IMR-90 (cell line): Measurements from ENCODE around the gene IQGAP2.

Experiments used
- CHD1 ChIP-seq: IDR thresholded peaks from 2 replicates; pipeline ENCODE4 v1.6.1; 2012; ENCODE audit warnings: low read depth, low read length, improper control_type of control experiment
- POLR2A ChIP-seq: IDR thresholded peaks from 2 replicates; pipeline ENCODE4 v1.6.1; 2012; ENCODE audit warnings: mild to moderate bottlenecking, low read depth, low read length
- RAD21 ChIP-seq: IDR thresholded peaks from 2 replicates; pipeline ENCODE4 v1.6.1; 2012; ENCODE audit warnings: low read length, improper control_type of control experiment
- RCOR1 ChIP-seq: IDR thresholded peaks from 2 replicates; pipeline ENCODE4 v1.6.1; 2012; ENCODE audit warnings: mild to moderate bottlenecking, low read length, improper control_type of control experiment; ENCODE audit not compliant: insufficient replicate concordance
- RFX5 ChIP-seq: IDR thresholded peaks from 2 replicates; pipeline ENCODE4 v1.8.0; 2012; ENCODE audit warnings: low read depth, mild to moderate bottlenecking, low read length, moderate library complexity
- SMC3 ChIP-seq: fragments of 150-350 bp; IDR thresholded peaks from 2 replicates; pipeline ENCODE4 v1.6.1; 2016; ENCODE audit warnings: low read depth, mild to moderate bottlenecking, antibody characterized with exemption, low read length, moderate library complexity
- USF2 ChIP-seq: fragments of 150-350 bp; IDR thresholded peaks from 2 replicates; pipeline ENCODE4 v1.6.1; 2017; ENCODE audit warnings: mild to moderate bottlenecking, antibody characterized with exemption, low read length, low read depth
- TF ChIP-seq, protein P1 (sequence below): conservative IDR thresholded peaks from 2 replicates; pipeline ENCODE4 v1.5.1; 2012; ENCODE audit warnings: mild to moderate bottlenecking, low read depth, low read length, improper control_type of control experiment

DNA sequence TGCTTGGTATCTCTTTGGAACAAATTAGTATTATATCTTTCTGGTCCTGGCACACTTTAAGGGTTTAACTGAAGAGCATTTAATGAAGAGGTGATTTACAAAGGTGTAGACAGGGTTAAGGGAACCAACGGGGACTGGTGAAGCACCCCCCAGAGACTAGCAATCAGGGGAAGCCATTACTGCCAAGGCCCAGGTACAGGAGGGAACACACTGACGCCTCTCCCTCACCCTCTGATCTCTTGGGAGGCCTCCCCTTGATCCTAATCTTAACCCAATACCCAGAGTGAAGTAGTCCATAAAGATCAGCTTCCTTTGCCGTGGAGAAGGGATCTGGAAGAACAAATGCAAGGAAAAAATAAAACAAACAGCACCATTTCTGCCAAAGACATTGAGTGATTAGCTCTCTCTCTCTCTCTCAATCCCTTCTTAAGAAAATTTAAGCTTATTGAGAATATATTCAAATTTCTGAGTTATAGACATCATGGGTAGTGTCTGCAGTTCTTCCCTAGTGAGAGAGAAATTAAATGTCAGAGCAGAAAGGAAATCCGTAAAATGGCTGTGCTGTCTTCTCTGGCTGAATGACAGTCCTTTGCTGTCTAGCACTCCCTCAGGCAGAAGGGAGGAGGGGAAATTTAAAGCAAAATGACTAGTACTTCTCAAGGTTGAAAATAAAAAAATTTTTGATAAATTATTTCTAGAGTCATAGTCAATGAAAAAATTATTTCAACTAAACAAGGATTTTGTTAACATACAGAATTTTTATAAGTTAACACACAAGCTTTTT, 332.9 kb downstream of the IQGAP2 start:
- TF ChIP-seq, protein P1, sequence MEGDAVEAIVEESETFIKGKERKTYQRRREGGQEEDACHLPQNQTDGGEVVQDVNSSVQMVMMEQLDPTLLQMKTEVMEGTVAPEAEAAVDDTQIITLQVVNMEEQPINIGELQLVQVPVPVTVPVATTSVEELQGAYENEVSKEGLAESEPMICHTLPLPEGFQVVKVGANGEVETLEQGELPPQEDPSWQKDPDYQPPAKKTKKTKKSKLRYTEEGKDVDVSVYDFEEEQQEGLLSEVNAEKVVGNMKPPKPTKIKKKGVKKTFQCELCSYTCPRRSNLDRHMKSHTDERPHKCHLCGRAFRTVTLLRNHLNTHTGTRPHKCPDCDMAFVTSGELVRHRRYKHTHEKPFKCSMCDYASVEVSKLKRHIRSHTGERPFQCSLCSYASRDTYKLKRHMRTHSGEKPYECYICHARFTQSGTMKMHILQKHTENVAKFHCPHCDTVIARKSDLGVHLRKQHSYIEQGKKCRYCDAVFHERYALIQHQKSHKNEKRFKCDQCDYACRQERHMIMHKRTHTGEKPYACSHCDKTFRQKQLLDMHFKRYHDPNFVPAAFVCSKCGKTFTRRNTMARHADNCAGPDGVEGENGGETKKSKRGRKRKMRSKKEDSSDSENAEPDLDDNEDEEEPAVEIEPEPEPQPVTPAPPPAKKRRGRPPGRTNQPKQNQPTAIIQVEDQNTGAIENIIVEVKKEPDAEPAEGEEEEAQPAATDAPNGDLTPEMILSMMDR, result no peak
- TF ChIP-seq POLR2A (no peak), SMC3 (no peak), RFX5 (no peak), RAD21 (no peak), RCOR1 (no peak), CHD1 (no peak), USF2 (no peak)
